Measurements from ENCODE around the gene GJD2. TPM values are rescaled to one million over a fixed set of nuclear protein-coding genes. Genes with fewer than 3 reads are reported as not detected.

The GJD2 gene
- polyA plus RNA-seq, 1 of the 3 experiments (the other 2 are of a cell fraction), result not detected

DNA sequence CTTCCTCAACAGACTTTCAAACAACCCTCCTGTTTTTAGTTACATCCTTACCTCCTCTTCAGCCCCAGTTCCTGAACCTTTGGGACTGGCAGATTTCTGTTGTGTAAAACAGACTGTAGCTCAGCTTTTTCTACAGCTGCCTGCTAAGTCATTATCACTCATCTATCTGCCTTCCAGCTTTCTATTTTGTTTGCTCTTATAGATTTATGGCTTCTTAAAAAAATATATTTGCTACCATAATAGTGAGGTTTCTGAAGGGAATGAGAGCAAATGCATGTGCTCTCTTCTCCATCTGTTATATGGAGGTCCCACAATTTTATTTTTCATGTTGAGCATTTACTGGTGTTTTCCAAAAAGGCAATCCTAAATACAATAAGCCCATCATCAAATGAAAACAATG lies 18.2 kb upstream of the GJD2 start:
- H3K9ac ChIP-seq, result no peak overlapping the region
- no peaks in the 10 kb centered on the region for H3F3A ChIP-seq (replicated peaks; ENCODE audit: insufficient read depth)
- H3K79me2 ChIP-seq (ENCODE audit: insufficient read depth), result no peaks in the 10 kb centered on the region
- H4K20me1 ChIP-seq (ENCODE audit: insufficient read depth), result no peaks in the 10 kb centered on the region
- no peak overlapping the region for H3K4me3 ChIP-seq (ENCODE audit: low read depth in 2 of 2, low read length in 1 of 2)
- CTCF ChIA-PET, result interaction anchor here (0.7 kb wide), 1 partner anchor 15 kb away, joined by 3 read pairs; no protein-coding TSS in a partner anchor
- no peak overlapping the region for H3K27ac ChIP-seq (ENCODE audit: low read depth in 2 of 2, low read length in 1 of 2)
- H3K36me3 ChIP-seq (replicated peaks in 1 of 2; ENCODE audit: control insufficient read depth in 1 of 2, insufficient read depth in 2 of 2, low read length in 1 of 2), result no peaks in the 10 kb centered on the region
- H3K9me3 ChIP-seq, result no peaks in the 10 kb centered on the region
- POLR2A ChIA-PET, result no interaction called here
- H3K9me2 ChIP-seq, result no peaks in the 10 kb centered on the region
- H3K27me3 ChIP-seq (ENCODE audit: insufficient read depth), result no peaks in the 10 kb centered on the region
- no peaks in the 10 kb centered on the region; a peak in 2 of 4 replicates for H3K4me1 ChIP-seq (ENCODE audit: control insufficient read depth in 1 of 2, insufficient read depth in 2 of 2, low read depth in 1 of 2, low read length in 1 of 2)
- TF ChIP-seq RCOR1 (IDR thresholded peaks at IDR 0.05; ENCODE audit: low read length) (no peak), TCF12 (IDR thresholded peaks at IDR 0.05) (no peak), GATA2 (CRISPR knock-in tag; IDR thresholded peaks at IDR 0.05) (no peak), FOXM1 (IDR thresholded peaks at IDR 0.05; ENCODE audit: low read depth) (no peak), TEAD4 (IDR thresholded peaks at IDR 0.05; ENCODE audit: borderline replicate concordance, insufficient read depth) (no peak), RFX5 (IDR thresholded peaks at IDR 0.05; ENCODE audit: low read length) (no peak), EP300 (IDR thresholded peaks at IDR 0.05; ENCODE audit: borderline replicate concordance in 1 of 2, low read depth in 1 of 2, low read length in 1 of 2) (no peak), FOSL2 (IDR thresholded peaks at IDR 0.05; ENCODE audit: borderline replicate concordance, low read depth) (no peak), YY1 (IDR thresholded peaks at IDR 0.05; ENCODE audit: low read depth) (no peak), EZH2phosphoT487 (IDR thresholded peaks at IDR 0.05; ENCODE audit: borderline replicate concordance, low read depth) (no peak)
- TF ChIP-seq, protein P1, sequence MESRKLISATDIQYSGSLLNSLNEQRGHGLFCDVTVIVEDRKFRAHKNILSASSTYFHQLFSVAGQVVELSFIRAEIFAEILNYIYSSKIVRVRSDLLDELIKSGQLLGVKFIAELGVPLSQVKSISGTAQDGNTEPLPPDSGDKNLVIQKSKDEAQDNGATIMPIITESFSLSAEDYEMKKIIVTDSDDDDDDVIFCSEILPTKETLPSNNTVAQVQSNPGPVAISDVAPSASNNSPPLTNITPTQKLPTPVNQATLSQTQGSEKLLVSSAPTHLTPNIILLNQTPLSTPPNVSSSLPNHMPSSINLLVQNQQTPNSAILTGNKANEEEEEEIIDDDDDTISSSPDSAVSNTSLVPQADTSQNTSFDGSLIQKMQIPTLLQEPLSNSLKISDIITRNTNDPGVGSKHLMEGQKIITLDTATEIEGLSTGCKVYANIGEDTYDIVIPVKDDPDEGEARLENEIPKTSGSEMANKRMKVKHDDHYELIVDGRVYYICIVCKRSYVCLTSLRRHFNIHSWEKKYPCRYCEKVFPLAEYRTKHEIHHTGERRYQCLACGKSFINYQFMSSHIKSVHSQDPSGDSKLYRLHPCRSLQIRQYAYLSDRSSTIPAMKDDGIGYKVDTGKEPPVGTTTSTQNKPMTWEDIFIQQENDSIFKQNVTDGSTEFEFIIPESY (IDR thresholded peaks at IDR 0.05; ENCODE audit: borderline replicate concordance, low read depth), result no peak
- TF ChIP-seq, protein P2, sequence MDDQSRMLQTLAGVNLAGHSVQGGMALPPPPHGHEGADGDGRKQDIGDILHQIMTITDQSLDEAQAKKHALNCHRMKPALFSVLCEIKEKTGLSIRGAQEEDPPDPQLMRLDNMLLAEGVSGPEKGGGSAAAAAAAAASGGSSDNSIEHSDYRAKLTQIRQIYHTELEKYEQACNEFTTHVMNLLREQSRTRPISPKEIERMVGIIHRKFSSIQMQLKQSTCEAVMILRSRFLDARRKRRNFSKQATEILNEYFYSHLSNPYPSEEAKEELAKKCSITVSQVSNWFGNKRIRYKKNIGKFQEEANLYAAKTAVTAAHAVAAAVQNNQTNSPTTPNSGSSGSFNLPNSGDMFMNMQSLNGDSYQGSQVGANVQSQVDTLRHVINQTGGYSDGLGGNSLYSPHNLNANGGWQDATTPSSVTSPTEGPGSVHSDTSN (IDR thresholded peaks at IDR 0.05), result no peak
- no peak overlapping the region for H3K4me2 ChIP-seq
- DNase-seq, result no peak
- H2AFZ ChIP-seq (ENCODE audit: low read depth), result no peak overlapping the region

DNA sequence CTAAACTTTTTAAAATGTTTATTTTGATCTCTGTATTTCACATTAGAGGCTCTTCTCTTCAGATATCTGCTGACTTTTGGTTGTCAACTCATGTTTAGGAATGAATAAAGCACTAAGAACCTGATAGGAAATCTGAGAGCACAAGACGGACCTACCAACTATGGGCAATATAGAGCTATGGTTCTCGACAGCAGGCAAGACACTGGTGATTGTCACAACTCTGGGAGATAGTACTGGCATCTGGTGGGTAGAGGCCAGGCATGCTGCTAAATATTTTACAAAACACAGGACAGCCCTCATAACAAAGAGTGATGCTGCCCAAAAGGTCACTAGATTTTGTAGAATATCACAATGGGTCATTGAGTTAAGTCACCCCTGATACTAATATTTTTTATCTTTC lies 17.5 kb upstream of the GJD2 start:
- Histone ChIP-seq H3K9me2 (no peaks in the 10 kb centered on the region), H3K4me3 (ENCODE audit: low read depth in 2 of 2, low read length in 1 of 2) (no peak overlapping the region), H3K4me2 (no peak overlapping the region), H3K4me1 (ENCODE audit: control insufficient read depth in 1 of 2, insufficient read depth in 2 of 2, low read depth in 1 of 2, low read length in 1 of 2) (no peaks in the 10 kb centered on the region; a peak in 2 of 4 replicates), H3F3A (replicated peaks; ENCODE audit: insufficient read depth) (no peaks in the 10 kb centered on the region), H3K36me3 (replicated peaks in 1 of 2; ENCODE audit: control insufficient read depth in 1 of 2, insufficient read depth in 2 of 2, low read length in 1 of 2) (no peaks in the 10 kb centered on the region), H2AFZ (ENCODE audit: low read depth) (no peak overlapping the region), H3K27me3 (ENCODE audit: insufficient read depth) (no peaks in the 10 kb centered on the region), H3K27ac (ENCODE audit: low read depth in 2 of 2, low read length in 1 of 2) (no peak overlapping the region), H3K79me2 (ENCODE audit: insufficient read depth) (no peaks in the 10 kb centered on the region), H3K9me3 (no peaks in the 10 kb centered on the region), H3K9ac (no peak overlapping the region), H4K20me1 (ENCODE audit: insufficient read depth) (no peaks in the 10 kb centered on the region)
- DNase-seq, result no peak
- POLR2A ChIA-PET, result no interaction called here
- 56% methylated on average over 2 of the region's 2 CpGs for WGBS (ENCODE audit: low lambda C conversion rate)
- CTCF ChIA-PET, result interaction anchor here (0.9 kb wide), 1 partner anchor 64 kb away, joined by 3 read pairs; no protein-coding TSS in a partner anchor
- TF ChIP-seq YY1 (IDR thresholded peaks at IDR 0.05; ENCODE audit: low read depth) (no peak), USF2 (IDR thresholded peaks at IDR 0.05; ENCODE audit: borderline replicate concordance, low read depth, low read length) (no peak), EZH2phosphoT487 (IDR thresholded peaks at IDR 0.05; ENCODE audit: borderline replicate concordance, low read depth) (no peak), EP300 (IDR thresholded peaks at IDR 0.05; ENCODE audit: borderline replicate concordance in 1 of 2, low read depth in 1 of 2, low read length in 1 of 2) (no peak), SMC3 (IDR thresholded peaks at IDR 0.05; ENCODE audit: low read depth, low read length) (no peak), ELF1 (IDR thresholded peaks at IDR 0.05) (no peak), TEAD4 (IDR thresholded peaks at IDR 0.05; ENCODE audit: borderline replicate concordance, insufficient read depth) (no peak), MEF2A (IDR thresholded peaks at IDR 0.05; ENCODE audit: borderline replicate concordance, low read depth) (no peak), GATA2 (CRISPR knock-in tag; IDR thresholded peaks at IDR 0.05) (no peak), POLR2AphosphoS5 (IDR thresholded peaks at IDR 0.05; ENCODE audit: low read depth, low read length) (no peak), JUND (IDR thresholded peaks at IDR 0.05) (no peak), FOXJ3 (CRISPR knock-in tag; IDR thresholded peaks at IDR 0.05) (no peak), NRF1 (IDR thresholded peaks at IDR 0.05; ENCODE audit: low read depth, low read length) (no peak), RFX5 (IDR thresholded peaks at IDR 0.05; ENCODE audit: low read length) (no peak), USF1 (IDR thresholded peaks at IDR 0.05; ENCODE audit: borderline replicate concordance, low read depth) (no peak), FOXM1 (IDR thresholded peaks at IDR 0.05; ENCODE audit: low read depth) (no peak)
- TF ChIP-seq, protein P2 (IDR thresholded peaks at IDR 0.05), result no peak
